NAMALWA (cell line): ENCODE data around the gene BAHCC1.
"Not testable (repeated sequence)": the region's sequence is repeated elsewhere in the genome, so short reads cannot be mapped to it uniquely, and the experiment has no call there.

Experiments used
- DNase-seq: peaks from one replicate; pipeline ENCODE4 v3.0.0-alpha.2; 2015; ENCODE audit warnings: low spot score

Gene BAHCC1

GRCh38 chr17:81394921-81395599 is at the start of gene BAHCC1:
Gene BAHCC1, plus strand, starts transcription at chr17:81395457. Its CDS starts 4,283 bp downstream, at chr17:81399740.
- peak; percentile 99 for DNase-seq

GRCh38 chr17:81346090-81346907 is 49.0 kb upstream of the BAHCC1 start:
- DNase-seq: peak; percentile 96

GRCh38 chr17:81346908-81347349 is 48.3 kb upstream of the BAHCC1 start:
- no peak for DNase-seq

- no peak for DNase-seq
Observed at GRCh38 chr17:81347437-81347836, 47.8 kb upstream of the BAHCC1 start.

- no peak for DNase-seq
Observed at GRCh38 chr17:81348097-81349055, 46.9 kb upstream of the BAHCC1 start.

- DNase-seq: no peak
Observed at GRCh38 chr17:81349397-81350319, 45.6 kb upstream of the BAHCC1 start.

GRCh38 chr17:81350320-81350890 is 44.9 kb upstream of the BAHCC1 start:
- no peak for DNase-seq

GRCh38 chr17:81351329-81352052 is 43.8 kb upstream of the BAHCC1 start:
- DNase-seq: not testable (repeated sequence)

- not testable (repeated sequence) for DNase-seq
Observed at GRCh38 chr17:81352056-81352455, 43.2 kb upstream of the BAHCC1 start.

GRCh38 chr17:81354252-81354953 is 40.9 kb upstream of the BAHCC1 start:
- no peak for DNase-seq

- DNase-seq: no peak
Observed at GRCh38 chr17:81354954-81355347, 40.3 kb upstream of the BAHCC1 start.

GRCh38 chr17:81359218-81359617 is 36.0 kb upstream of the BAHCC1 start:
- DNase-seq: no peak

GRCh38 chr17:81362001-81362400 is 33.3 kb upstream of the BAHCC1 start:
- DNase-seq: not testable (repeated sequence)

GRCh38 chr17:81364278-81365147 is 30.7 kb upstream of the BAHCC1 start:
- no peak for DNase-seq

GRCh38 chr17:81365148-81365600 is 30.1 kb upstream of the BAHCC1 start:
- DNase-seq: no peak

GRCh38 chr17:81365601-81366585 is 29.4 kb upstream of the BAHCC1 start:
- DNase-seq: no peak

- no peak for DNase-seq
Observed at GRCh38 chr17:81366648-81367047, 28.6 kb upstream of the BAHCC1 start.
